ENCODE data around the gene PLBD2. TPM values are rescaled to one million over a fixed set of nuclear protein-coding genes. Genes with fewer than 3 reads are reported as not detected.
A peak's percentile ranks its signal among the peaks of the same experiment; 100 is the strongest.

PLBD2 gene
- total and polyA plus RNA-seq, 9 of the 15 experiments (the other 6 are each of a cell fraction or from before 2014, with no cell fraction given): 2.4 to 37.4 (median 6.0) TPM

DNA sequence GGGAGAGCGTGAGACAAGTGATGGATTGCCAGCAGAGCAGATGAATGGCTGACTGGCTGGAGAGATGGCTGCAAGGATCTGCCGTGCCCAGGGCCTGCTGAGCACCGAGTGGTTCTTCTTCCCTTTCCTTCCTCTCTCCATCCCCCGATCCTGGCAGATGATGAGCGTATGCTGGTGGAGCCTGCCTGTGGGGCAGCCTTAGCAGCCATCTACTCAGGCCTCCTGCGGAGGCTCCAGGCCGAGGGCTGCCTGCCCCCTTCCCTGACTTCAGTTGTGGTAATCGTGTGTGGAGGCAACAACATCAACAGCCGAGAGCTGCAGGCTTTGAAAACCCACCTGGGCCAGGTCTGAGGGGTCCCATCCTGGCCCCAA, 79.3 kb downstream of the PLBD2 start:
- ChIA-PET POLR2A (no interaction called here), CTCF (ENCODE audit: low intra/inter-chr PET ratio) (no interaction called here)
- no peak for ATAC-seq
- in situ Hi-C loops (cut with MboI): no loop called here
- Histone ChIP-seq H2AFZ (ENCODE audit: low read depth, low read length) (no peak overlapping the region), H3K36me3 (ENCODE audit: control insufficient read depth, insufficient read depth, low read length) (no peaks in the 10 kb centered on the region), H3K27ac (ENCODE audit: extremely low read depth, low read depth, low read length) (no peak overlapping the region), H3K9me1 (ENCODE audit: control insufficient read depth, insufficient read depth, low read length) (no peaks in the 10 kb centered on the region), H4K20me1 (replicated peaks; ENCODE audit: control insufficient read depth, insufficient read depth, low read length) (no peaks in the 10 kb centered on the region), H3K9ac (ENCODE audit: insufficient read depth in 1 of 2, low read depth in 2 of 2, low read length in 2 of 2) (peak overlapping the region in 1 of 2 experiments; percentile 54; a peak in 1 of 4 replicates), H3K79me2 (ENCODE audit: control insufficient read depth, insufficient read depth, low read length) (no peaks in the 10 kb centered on the region), H3K4me1 (replicated peaks in 1 of 2; ENCODE audit: control insufficient read depth in 2 of 2, insufficient read depth in 2 of 2, low read length in 2 of 2) (peaks cover 5 to 8% of the 10 kb centered on the region in 2 experiments; a peak in 3 of 5 replicates), H3K9me3 (replicated peaks; ENCODE audit: control insufficient read depth, insufficient read depth, low read depth, low read length) (no peaks in the 10 kb centered on the region), H3K4me2 (ENCODE audit: insufficient read depth, low read length) (no peak overlapping the region), H3K27me3 (ENCODE audit: control insufficient read depth in 2 of 2, insufficient read depth in 2 of 2, low read length in 2 of 2) (peaks cover 6 to 25% of the 10 kb centered on the region in 2 experiments; a peak in 3 of 5 replicates), H3K4me3 (no peak overlapping the region)
- TF ChIP-seq, protein P1, sequence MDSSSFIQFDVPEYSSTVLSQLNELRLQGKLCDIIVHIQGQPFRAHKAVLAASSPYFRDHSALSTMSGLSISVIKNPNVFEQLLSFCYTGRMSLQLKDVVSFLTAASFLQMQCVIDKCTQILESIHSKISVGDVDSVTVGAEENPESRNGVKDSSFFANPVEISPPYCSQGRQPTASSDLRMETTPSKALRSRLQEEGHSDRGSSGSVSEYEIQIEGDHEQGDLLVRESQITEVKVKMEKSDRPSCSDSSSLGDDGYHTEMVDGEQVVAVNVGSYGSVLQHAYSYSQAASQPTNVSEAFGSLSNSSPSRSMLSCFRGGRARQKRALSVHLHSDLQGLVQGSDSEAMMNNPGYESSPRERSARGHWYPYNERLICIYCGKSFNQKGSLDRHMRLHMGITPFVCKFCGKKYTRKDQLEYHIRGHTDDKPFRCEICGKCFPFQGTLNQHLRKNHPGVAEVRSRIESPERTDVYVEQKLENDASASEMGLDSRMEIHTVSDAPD (CRISPR knock-in tag; IDR thresholded peaks at IDR 0.05): no peak
- TF ChIP-seq RFX5 (IDR thresholded peaks at IDR 0.05; ENCODE audit: low read depth, low read length) (no peak), ZNF184 (CRISPR knock-in tag; IDR thresholded peaks at IDR 0.05) (no peak), CSDE1 (IDR thresholded peaks at IDR 0.05) (no peak), NCOA6 (IDR thresholded peaks at IDR 0.05) (no peak), RFX1 (IDR thresholded peaks at IDR 0.05) (no peak), RUNX1 (IDR thresholded peaks at IDR 0.05; ENCODE audit: low read depth) (no peak), POLR3G (IDR thresholded peaks at IDR 0.05; ENCODE audit: extremely low read depth, insufficient read length, insufficient replicate concordance) (no peak), KAT2B (IDR thresholded peaks at IDR 0.05; ENCODE audit: low read depth, low read length) (no peak), SMAD3 (CRISPR knock-in tag; conservative IDR thresholded peaks at IDR 0.05) (no peak), RAD21 (CRISPR knock-in tag; conservative IDR thresholded peaks at IDR 0.05 in 1 of 2, IDR thresholded peaks at IDR 0.05 in 1 of 2) (no peak), YY1 (IDR thresholded peaks at IDR 0.05; ENCODE audit: borderline replicate concordance in 1 of 3, control insufficient read depth in 1 of 3, extremely low read depth in 1 of 3, insufficient read depth in 3 of 3, insufficient read length in 1 of 3, insufficient replicate concordance in 2 of 3, low read depth in 1 of 3, low read length in 2 of 3) (no peak), TGIF2 (CRISPR knock-in tag; IDR thresholded peaks at IDR 0.05) (no peak)
- TF ChIP-seq, protein P2, sequence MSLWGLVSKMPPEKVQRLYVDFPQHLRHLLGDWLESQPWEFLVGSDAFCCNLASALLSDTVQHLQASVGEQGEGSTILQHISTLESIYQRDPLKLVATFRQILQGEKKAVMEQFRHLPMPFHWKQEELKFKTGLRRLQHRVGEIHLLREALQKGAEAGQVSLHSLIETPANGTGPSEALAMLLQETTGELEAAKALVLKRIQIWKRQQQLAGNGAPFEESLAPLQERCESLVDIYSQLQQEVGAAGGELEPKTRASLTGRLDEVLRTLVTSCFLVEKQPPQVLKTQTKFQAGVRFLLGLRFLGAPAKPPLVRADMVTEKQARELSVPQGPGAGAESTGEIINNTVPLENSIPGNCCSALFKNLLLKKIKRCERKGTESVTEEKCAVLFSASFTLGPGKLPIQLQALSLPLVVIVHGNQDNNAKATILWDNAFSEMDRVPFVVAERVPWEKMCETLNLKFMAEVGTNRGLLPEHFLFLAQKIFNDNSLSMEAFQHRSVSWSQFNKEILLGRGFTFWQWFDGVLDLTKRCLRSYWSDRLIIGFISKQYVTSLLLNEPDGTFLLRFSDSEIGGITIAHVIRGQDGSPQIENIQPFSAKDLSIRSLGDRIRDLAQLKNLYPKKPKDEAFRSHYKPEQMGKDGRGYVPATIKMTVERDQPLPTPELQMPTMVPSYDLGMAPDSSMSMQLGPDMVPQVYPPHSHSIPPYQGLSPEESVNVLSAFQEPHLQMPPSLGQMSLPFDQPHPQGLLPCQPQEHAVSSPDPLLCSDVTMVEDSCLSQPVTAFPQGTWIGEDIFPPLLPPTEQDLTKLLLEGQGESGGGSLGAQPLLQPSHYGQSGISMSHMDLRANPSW (CRISPR knock-in tag; IDR thresholded peaks at IDR 0.05): no peak
- TF ChIP-seq, protein P3, sequence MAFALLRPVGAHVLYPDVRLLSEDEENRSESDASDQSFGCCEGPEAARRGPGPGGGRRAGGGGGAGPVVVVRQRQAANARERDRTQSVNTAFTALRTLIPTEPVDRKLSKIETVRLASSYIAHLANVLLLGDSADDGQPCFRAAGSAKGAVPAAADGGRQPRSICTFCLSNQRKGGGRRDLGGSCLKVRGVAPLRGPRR (CRISPR knock-in tag; IDR thresholded peaks at IDR 0.05): no peak
- WGBS (ENCODE audit: insufficient coverage, low coverage, missing lambda C conversion rate): 8% methylated on average over 9 of the region's 9 CpGs
- FAIRE-seq: no peak
- no TSS peak for BruUV-seq (replicated peaks)
- intact Hi-C loops (cut with micrococcal nuclease): no loop called here
- no peak for DNase-seq (ENCODE audit: extremely low read depth in 1 of 4, low spot score in 3 of 4)

All from K562 (cell line).